Ishikawa (cell line): Measurements from ENCODE around the gene RBFOX1.

Experiments used
- CEBPB ChIP-seq: IDR thresholded peaks from 2 replicates; pipeline ENCODE4 v1.6.1; 2012
- CREB1 ChIP-seq: IDR thresholded peaks from 2 replicates; pipeline ENCODE4 v1.6.1; 2012; ENCODE audit warnings: low read depth
- EGR1 ChIP-seq: IDR thresholded peaks from 2 replicates; pipeline ENCODE4 v1.6.1; 2012
- EP300 ChIP-seq: IDR thresholded peaks from 2 replicates; pipeline ENCODE4 v1.6.1; 2012; ENCODE audit warnings: borderline replicate concordance
- FOXM1 ChIP-seq: IDR thresholded peaks from 2 replicates; pipeline ENCODE4 v1.6.1; 2012; ENCODE audit warnings: low read depth, borderline replicate concordance
- NFIC ChIP-seq: IDR thresholded peaks from 2 replicates; pipeline ENCODE4 v1.6.1; 2012
- RAD21 ChIP-seq: IDR thresholded peaks from 2 replicates; pipeline ENCODE4 v1.6.1; 2012; ENCODE audit warnings: low read depth
- TAF1 ChIP-seq: IDR thresholded peaks from 2 replicates; pipeline ENCODE4 v1.6.1; 2012; ENCODE audit warnings: low read depth, mild to moderate bottlenecking
- TEAD4 ChIP-seq: IDR thresholded peaks from 2 replicates; pipeline ENCODE4 v1.6.1; 2012
- YY1 ChIP-seq: IDR thresholded peaks from 2 replicates; pipeline ENCODE4 v1.6.1; 2012; ENCODE audit warnings: low read depth
- ZBTB7A ChIP-seq: IDR thresholded peaks from 2 replicates; pipeline ENCODE4 v1.6.1; 2012; ENCODE audit warnings: low read depth
- TF ChIP-seq, protein P1 (sequence below): IDR thresholded peaks from 2 replicates; pipeline ENCODE4 v1.6.1; 2012
- TF ChIP-seq, protein P2 (sequence below): IDR thresholded peaks from 2 replicates; pipeline ENCODE4 v1.6.1; 2012
- TF ChIP-seq, protein P3 (sequence below): IDR thresholded peaks from 2 replicates; pipeline ENCODE4 v1.6.1; 2012; ENCODE audit warnings: low read depth, mild to moderate bottlenecking

DNA sequence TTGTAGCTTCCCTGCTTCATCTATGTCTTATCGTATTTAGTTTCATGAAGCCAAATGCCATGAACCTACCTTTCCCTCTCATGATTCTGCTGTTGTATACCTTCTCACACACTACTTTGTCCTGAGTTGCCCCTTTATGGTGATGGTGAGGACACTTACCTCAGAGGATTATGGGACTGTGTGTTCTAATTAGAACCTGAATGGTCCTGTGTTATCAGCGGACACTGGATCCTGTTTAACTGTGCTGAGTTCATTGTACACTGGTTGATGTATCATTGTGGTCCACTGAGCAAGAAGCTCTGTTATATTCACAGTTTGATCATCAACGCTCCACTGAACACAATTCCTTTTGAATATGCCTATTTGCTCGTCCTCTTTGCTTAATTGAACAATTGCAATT lies 343.0 kb downstream of the RBFOX1 start:
- TF ChIP-seq TAF1 (no peak), YY1 (no peak), FOXM1 (no peak), ZBTB7A (no peak), EGR1 (no peak), CEBPB (no peak), EP300 (no peak), RAD21 (no peak), TEAD4 (no peak), CREB1 (no peak), NFIC (no peak)
- TF ChIP-seq, protein P1, sequence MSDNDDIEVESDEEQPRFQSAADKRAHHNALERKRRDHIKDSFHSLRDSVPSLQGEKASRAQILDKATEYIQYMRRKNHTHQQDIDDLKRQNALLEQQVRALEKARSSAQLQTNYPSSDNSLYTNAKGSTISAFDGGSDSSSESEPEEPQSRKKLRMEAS = no peak
- TF ChIP-seq, protein P2, sequence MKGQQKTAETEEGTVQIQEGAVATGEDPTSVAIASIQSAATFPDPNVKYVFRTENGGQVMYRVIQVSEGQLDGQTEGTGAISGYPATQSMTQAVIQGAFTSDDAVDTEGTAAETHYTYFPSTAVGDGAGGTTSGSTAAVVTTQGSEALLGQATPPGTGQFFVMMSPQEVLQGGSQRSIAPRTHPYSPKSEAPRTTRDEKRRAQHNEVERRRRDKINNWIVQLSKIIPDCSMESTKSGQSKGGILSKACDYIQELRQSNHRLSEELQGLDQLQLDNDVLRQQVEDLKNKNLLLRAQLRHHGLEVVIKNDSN = no peak
- TF ChIP-seq, protein P3, sequence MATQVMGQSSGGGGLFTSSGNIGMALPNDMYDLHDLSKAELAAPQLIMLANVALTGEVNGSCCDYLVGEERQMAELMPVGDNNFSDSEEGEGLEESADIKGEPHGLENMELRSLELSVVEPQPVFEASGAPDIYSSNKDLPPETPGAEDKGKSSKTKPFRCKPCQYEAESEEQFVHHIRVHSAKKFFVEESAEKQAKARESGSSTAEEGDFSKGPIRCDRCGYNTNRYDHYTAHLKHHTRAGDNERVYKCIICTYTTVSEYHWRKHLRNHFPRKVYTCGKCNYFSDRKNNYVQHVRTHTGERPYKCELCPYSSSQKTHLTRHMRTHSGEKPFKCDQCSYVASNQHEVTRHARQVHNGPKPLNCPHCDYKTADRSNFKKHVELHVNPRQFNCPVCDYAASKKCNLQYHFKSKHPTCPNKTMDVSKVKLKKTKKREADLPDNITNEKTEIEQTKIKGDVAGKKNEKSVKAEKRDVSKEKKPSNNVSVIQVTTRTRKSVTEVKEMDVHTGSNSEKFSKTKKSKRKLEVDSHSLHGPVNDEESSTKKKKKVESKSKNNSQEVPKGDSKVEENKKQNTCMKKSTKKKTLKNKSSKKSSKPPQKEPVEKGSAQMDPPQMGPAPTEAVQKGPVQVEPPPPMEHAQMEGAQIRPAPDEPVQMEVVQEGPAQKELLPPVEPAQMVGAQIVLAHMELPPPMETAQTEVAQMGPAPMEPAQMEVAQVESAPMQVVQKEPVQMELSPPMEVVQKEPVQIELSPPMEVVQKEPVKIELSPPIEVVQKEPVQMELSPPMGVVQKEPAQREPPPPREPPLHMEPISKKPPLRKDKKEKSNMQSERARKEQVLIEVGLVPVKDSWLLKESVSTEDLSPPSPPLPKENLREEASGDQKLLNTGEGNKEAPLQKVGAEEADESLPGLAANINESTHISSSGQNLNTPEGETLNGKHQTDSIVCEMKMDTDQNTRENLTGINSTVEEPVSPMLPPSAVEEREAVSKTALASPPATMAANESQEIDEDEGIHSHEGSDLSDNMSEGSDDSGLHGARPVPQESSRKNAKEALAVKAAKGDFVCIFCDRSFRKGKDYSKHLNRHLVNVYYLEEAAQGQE = no peak
